BE2C (cell line): ENCODE measurements around the gene POLR3G.

Experiments
- DNase-seq: peaks from one replicate; pipeline ENCODE4 v3.0.0-alpha.2; 2020
- H3K27me3 ChIP-seq: fragments of 250-450 bp; sonication (Bioruptor Pico); 2 replicates; pipeline ENCODE4 v1.5.1; 2020; ENCODE audit warnings: mild to moderate bottlenecking
- H3K36me3 ChIP-seq: fragments of 250-450 bp; sonication (Bioruptor Pico); 2 replicates; pipeline ENCODE4 v1.5.1; 2020; ENCODE audit warnings: mild to moderate bottlenecking
- H3K4me1 ChIP-seq: fragments of 250-450 bp; sonication (Bioruptor Pico); 2 replicates; pipeline ENCODE4 v1.5.1; 2020
- H3K4me3 ChIP-seq: 2 replicates; pipeline ENCODE4 v1.5.1; 2011; ENCODE audit warnings: low read depth, low read length
- H3K9me3 ChIP-seq: fragments of 250-450 bp; sonication (Bioruptor Pico); 2 replicates; pipeline ENCODE4 v1.5.1; 2020
- TF ChIP-seq, protein P1 (sequence below): IDR thresholded peaks from 2 replicates; pipeline ENCODE4 v1.5.1; 2012; ENCODE audit warnings: mild to moderate bottlenecking, low read depth, low read length

Gene POLR3G

DNA sequence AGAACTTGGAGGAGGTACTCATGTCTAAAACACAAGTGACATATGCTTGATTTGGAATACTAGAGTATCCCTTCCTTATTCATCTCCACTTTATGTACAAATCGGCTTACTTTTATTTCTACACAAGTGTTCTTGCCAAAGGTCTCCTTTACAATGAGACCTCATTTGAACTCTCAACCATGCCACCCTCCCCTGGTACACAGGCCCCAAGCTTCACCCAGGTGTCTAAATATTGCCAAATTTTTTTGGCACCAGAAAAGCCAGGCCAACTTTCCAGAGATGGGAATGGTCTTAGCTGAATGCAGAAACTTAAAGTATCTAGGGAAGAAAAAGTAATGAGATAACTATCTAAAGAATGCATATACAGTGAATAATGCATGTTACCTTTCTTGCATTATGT lies 35.8 kb downstream of the POLR3G start:
- no peak for DNase-seq
- H3K27me3 ChIP-seq = no peaks in the 10 kb centered on the region
- no peaks in the 10 kb centered on the region for H3K9me3 ChIP-seq
- H3K4me3 ChIP-seq = no peak overlapping the region
- H3K4me1 ChIP-seq = no peaks in the 10 kb centered on the region
- H3K36me3 ChIP-seq = no peaks in the 10 kb centered on the region
- TF ChIP-seq, protein P1, sequence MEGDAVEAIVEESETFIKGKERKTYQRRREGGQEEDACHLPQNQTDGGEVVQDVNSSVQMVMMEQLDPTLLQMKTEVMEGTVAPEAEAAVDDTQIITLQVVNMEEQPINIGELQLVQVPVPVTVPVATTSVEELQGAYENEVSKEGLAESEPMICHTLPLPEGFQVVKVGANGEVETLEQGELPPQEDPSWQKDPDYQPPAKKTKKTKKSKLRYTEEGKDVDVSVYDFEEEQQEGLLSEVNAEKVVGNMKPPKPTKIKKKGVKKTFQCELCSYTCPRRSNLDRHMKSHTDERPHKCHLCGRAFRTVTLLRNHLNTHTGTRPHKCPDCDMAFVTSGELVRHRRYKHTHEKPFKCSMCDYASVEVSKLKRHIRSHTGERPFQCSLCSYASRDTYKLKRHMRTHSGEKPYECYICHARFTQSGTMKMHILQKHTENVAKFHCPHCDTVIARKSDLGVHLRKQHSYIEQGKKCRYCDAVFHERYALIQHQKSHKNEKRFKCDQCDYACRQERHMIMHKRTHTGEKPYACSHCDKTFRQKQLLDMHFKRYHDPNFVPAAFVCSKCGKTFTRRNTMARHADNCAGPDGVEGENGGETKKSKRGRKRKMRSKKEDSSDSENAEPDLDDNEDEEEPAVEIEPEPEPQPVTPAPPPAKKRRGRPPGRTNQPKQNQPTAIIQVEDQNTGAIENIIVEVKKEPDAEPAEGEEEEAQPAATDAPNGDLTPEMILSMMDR = no peak

DNA sequence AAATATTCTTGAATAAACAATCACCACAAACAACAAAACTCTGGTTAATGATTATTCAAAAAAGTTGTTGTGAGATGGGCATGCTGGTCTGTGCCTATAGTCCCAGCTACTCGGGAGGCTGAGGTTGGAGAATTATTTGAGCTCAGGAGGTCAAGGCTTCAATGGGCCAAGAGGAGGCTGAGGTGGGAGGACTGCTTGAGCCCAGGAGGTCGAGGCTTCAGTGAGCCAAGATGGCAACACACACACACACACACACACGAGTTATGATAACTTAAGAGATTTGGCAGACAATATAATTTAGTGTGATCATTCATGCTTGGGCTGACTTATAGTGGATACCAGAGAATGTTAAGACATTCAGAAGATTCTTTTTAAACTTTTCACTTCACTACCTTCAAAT lies 39.9 kb downstream of the POLR3G start:
- Histone ChIP-seq H3K27me3 (no peaks in the 10 kb centered on the region), H3K4me1 (no peaks in the 10 kb centered on the region; the same call in 1 of the 2 replicates), H3K9me3 (no peaks in the 10 kb centered on the region), H3K4me3 (no peak overlapping the region), H3K36me3 (peaks cover 2% of the 10 kb centered on the region; the same call in 1 of the 2 replicates)
- DNase-seq = no peak
- TF ChIP-seq, protein P1 = no peak

DNA sequence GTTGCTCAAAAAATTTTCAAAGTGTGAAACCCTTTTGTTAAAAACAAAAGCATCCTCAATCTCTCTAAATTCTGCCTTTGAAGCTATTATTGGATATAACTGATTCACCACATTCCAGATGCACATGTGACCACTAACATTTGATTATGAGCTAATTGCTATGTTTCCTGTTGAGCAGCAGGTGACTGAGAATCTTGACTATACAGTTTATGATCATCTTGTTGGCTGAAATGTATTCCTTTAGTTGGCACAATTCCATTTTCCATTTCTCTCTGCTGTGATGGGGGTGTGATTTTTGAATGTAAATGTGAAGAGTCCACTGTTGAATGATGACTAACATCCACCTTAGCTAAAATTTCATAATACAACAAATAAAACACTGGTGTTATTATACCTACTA lies 44.0 kb downstream of the POLR3G start:
- TF ChIP-seq, protein P1 = no peak
- no peaks in the 10 kb centered on the region for H3K27me3 ChIP-seq
- peaks cover 6% of the 10 kb centered on the region; the same call in 1 of the 2 replicates for H3K36me3 ChIP-seq
- no peak for DNase-seq
- H3K4me1 ChIP-seq = no peaks in the 10 kb centered on the region; the same call in 1 of the 2 replicates
- H3K9me3 ChIP-seq = no peaks in the 10 kb centered on the region
- no peak overlapping the region for H3K4me3 ChIP-seq

DNA sequence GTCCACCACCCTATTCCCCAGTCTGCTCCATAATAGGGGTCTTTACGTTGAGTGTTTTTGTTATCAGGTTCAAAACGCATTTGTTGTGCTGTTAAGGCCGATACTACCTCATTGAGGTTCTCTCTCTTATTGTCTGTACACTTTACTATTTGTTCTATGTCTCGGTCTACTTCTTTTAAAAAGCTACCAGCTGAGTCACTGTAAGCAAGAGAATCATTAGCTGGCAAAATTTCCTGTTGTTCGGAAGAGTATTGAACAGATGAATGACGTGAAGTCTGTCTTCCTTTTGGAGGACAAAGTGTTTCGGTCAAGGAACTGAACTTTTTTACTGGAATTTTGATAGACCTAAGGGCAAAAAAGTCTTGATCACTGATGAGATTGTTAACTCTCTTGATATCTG lies 44.4 kb downstream of the POLR3G start:
- H3K4me1 ChIP-seq = no peaks in the 10 kb centered on the region; the same call in 1 of the 2 replicates
- no peaks in the 10 kb centered on the region for H3K9me3 ChIP-seq
- no peak overlapping the region for H3K4me3 ChIP-seq
- H3K27me3 ChIP-seq = no peaks in the 10 kb centered on the region
- TF ChIP-seq, protein P1 = no peak
- peaks cover 6% of the 10 kb centered on the region; the same call in 1 of the 2 replicates for H3K36me3 ChIP-seq
- DNase-seq = no peak

- Histone ChIP-seq H3K9me3 (no peaks in the 10 kb centered on the region), H3K27me3 (peaks cover 20% of the 10 kb centered on the region), H3K4me1 (no peaks in the 10 kb centered on the region), H3K4me3 (peak overlapping the region; percentile 97), H3K36me3 (no peaks in the 10 kb centered on the region)
- DNase-seq = no peak
- TF ChIP-seq, protein P1 = no peak
Measured at GRCh38 chr5:90528601-90529193, 54.0 kb downstream of the POLR3G start.

DNA sequence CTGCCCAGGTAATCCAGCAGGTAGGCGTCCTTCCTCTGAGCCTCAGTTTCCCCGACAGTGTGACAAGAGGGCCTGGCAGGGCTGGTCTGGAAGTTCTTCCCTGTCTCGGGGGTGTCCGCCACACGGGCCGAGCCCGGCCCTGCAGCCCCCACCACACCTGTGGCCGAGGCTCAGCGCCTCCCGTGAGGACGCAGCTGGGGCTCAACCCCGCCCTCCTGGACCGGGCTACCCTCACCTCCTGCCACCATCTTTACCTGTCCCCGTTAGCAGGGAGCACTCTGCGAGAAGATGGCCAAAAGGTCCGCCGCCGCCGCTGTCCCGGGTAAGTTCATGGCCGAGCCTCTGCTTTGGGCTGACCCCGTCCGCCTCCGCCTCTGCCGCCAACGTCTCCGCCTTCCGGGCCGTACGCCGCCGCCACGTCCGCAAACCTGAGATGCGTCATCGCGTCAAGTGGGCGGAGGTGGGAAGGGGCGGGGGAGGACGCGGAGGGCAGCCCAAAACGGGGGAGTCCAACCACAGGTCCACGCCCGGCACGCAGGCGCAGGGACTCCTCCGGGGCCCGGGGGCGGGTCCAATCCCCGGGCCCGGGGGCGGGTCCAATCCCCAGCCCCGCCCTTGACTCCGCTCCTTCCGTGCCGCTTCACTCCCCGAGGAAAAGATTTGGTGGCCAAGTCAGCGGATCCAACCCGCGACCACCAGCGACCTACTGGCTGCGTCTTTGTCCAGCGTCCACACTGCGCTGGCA lies 54.7 kb downstream of the POLR3G start, which contains the start of gene LYSMD3:
TSS of gene LYSMD3 (minus strand) at position 391 of the 745 bp plus-strand sequence. CDS start 4,295 bp downstream, outside the sequence.
- DNase-seq = peak; percentile 98
- TF ChIP-seq, protein P1 = no peak
- no peaks in the 10 kb centered on the region for H3K36me3 ChIP-seq
- no peaks in the 10 kb centered on the region for H3K9me3 ChIP-seq
- no peaks in the 10 kb centered on the region for H3K4me1 ChIP-seq
- peak within 1 kb of the TSS; percentile 97 for H3K4me3 ChIP-seq
- H3K27me3 ChIP-seq = peaks cover 26% of the 10 kb centered on the region
